Activated naive CD4-positive, alpha-beta T cell treated with anti-CD3 and anti-CD28 coated beads, Interleukin-2, amount 50 U/mL, for 72 hours (primary cell): ENCODE data around the gene FAM156B. TPM values are rescaled to one million over a fixed set of nuclear protein-coding genes. Genes with fewer than 3 reads are reported as not detected.
"Not testable (repeated sequence)": the region's sequence is repeated elsewhere in the genome, so short reads cannot be mapped to it uniquely, and the experiment has no call there.

Experiments
- ATAC-seq, 2 donors: fragments of 150-1000 bp; cut with Tn5 transposase; 2 replicates each; pipeline ENCODE4 v1.10.0; 2021; ENCODE audit warnings: mild to moderate bottlenecking in 2 of 2, moderate library complexity in 2 of 2
- DNase-seq, 2 donors: peaks; one replicate each; pipeline ENCODE4 v3.0.0; 2021 to 2022; ENCODE audit warnings: low spot score in 2 of 2
- H3K27ac Mint-ChIP-seq, 2 donors: one replicate each; pipeline ENCODE4 v1.8.0; 2022; ENCODE audit warnings: mild to moderate bottlenecking in 2 of 2, mixed read lengths in 2 of 2
- H3K36me3 Mint-ChIP-seq, 2 donors: one replicate each; pipeline ENCODE4 v1.8.0; 2022; ENCODE audit warnings: mixed read lengths in 2 of 2
- H3K9me3 Mint-ChIP-seq, 2 donors: one replicate each; pipeline ENCODE4 v1.8.0; 2022; ENCODE audit warnings: mixed read lengths in 2 of 2
- total RNA-seq, 2 donors: library from RNA; stranded (reverse); gene quantifications; one replicate each; pipeline ENCODE4 v1.2.3, GENCODE V29; 2022

Gene FAM156B
- total RNA-seq: 10 to 100 TPM; 19.2 to 23.3 TPM

GRCh38 chrX:52896855-52897709 is at the start of gene FAM156B:
Gene FAM156B (plus strand): TSS chrX:52897330. CDS start chrX:52907226, 9,896 bp downstream.
- not testable (repeated sequence) for H3K9me3 Mint-ChIP-seq, H3K27ac Mint-ChIP-seq, H3K36me3 Mint-ChIP-seq, DNase-seq
- ATAC-seq: peak; percentile 88 to 90

DNA sequence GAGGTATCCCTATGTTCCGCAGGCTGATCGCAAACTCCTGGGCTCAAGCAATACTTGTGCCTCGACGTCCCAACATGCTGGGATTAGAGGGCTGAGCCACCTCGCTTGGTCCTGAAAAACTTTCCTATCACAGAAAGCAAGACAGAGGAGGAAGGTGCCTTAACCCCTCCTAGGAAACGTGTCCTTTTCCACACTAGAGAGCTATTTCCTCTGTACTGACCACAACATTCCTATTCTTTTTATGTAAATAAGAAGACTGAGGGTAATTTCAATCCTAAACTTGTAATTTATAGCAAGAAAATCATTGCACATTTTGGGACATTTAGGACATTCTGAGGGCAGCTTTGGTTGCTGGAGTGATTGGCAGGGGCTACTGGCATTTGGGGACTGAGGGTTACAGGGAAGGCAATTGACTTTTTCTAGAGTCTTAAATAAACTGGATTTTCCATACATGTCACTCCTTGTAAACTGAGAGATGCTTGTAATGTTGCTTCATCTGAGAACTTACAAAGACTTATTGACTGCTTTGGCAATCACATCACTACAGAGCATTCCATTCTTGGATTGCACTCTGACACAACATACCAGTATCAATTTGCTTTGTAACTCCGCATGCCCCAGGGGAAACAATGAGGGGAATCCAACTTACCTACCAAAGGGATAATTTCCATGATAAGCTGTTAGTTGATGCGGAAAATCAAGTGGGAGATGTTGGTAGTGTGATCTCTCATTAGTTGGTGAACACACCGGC is 44.8 kb upstream of the FAM156B start:
- no peak for ATAC-seq
- no peak overlapping the region for H3K27ac Mint-ChIP-seq
- no peaks in the 10 kb centered on the region for H3K36me3 Mint-ChIP-seq
- DNase-seq: no peak
- H3K9me3 Mint-ChIP-seq: no peaks in the 10 kb centered on the region

- not testable (repeated sequence) for H3K9me3 Mint-ChIP-seq, H3K36me3 Mint-ChIP-seq, H3K27ac Mint-ChIP-seq, DNase-seq, ATAC-seq
Measured at GRCh38 chrX:52856991-52857525, 40.1 kb upstream of the FAM156B start.

DNA sequence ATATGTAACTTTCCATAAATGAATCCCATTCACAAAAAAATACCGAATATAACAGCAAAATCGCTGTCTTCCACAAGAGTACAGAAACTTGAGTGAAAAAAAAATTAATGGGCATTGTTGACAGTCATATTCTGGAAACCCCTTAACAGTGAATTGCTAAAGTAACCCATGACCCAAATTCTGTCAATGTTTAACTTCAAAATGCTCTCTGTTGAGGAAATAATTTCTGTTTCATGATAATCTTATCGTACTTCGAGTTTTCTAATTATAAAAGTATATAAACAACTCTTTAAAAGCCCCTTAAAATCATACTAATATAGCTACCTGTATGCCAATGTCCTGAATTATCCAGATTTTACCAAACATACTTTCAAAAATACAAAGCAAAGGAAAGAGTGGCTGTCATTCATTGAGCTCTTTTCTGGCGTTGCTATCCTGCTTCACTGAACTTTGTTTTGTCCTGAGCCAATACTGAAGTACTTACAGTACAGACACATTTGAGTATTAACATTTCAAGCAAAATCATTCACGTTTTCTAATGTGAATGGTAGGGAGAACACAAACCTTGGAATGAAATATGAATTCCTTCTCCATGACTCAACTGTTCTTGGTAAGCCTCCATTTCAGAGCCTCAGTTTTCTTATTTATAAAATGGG is 31.7 kb upstream of the FAM156B start:
- H3K36me3 Mint-ChIP-seq: no peaks in the 10 kb centered on the region
- no peak for ATAC-seq

GRCh38 chrX:52867610-52868348 is 29.4 kb upstream of the FAM156B start, which contains the start of gene XAGE3:
Gene XAGE3 (minus strand): TSS chrX:52868083. CDS start chrX:52867133, 950 bp downstream.
- ATAC-seq (no peak), DNase-seq (no peak)
- Mint-ChIP-seq H3K27ac (no peak within 1 kb of the TSS), H3K36me3 (no peaks in the 10 kb centered on the region), H3K9me3 (no peaks in the 10 kb centered on the region)

More for the DNA sequence above, 31.7 kb upstream of the FAM156B start:
- no peak for DNase-seq
- Mint-ChIP-seq H3K9me3 (no peaks in the 10 kb centered on the region), H3K27ac (no peak overlapping the region)

DNA sequence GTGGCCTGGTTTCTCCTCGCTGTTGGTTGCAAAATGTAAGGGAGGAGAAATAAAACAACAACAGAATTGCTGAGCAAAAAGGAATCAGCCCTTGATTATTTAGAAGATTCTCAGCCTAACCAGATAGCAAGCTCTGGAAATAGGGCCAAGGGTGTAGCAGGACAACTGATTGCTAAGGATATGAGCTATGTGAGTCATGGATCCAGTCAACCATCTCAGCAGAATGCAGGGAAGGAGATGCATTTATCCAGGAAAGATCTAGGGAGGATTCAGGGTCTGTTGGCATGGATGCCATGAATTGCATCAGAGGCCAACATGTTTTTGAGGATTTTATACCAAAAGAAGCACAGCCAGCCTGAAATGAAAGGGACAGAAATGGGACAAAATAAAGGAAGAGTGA is 27.1 kb upstream of the FAM156B start:
- H3K36me3 Mint-ChIP-seq: no peaks in the 10 kb centered on the region
- no peak for ATAC-seq
- DNase-seq: no peak
- H3K9me3 Mint-ChIP-seq: no peaks in the 10 kb centered on the region
- H3K27ac Mint-ChIP-seq: no peak overlapping the region

- H3K27ac Mint-ChIP-seq, H3K9me3 Mint-ChIP-seq, H3K36me3 Mint-ChIP-seq, DNase-seq, ATAC-seq: not testable (repeated sequence)
Measured at GRCh38 chrX:52873825-52874224, 23.3 kb upstream of the FAM156B start.

- Mint-ChIP-seq H3K27ac (no peak overlapping the region), H3K9me3 (no peaks in the 10 kb centered on the region), H3K36me3 (no peaks in the 10 kb centered on the region)
- ATAC-seq: no peak
- DNase-seq: no peak
Measured at GRCh38 chrX:52874661-52875060, 22.5 kb upstream of the FAM156B start.

DNA sequence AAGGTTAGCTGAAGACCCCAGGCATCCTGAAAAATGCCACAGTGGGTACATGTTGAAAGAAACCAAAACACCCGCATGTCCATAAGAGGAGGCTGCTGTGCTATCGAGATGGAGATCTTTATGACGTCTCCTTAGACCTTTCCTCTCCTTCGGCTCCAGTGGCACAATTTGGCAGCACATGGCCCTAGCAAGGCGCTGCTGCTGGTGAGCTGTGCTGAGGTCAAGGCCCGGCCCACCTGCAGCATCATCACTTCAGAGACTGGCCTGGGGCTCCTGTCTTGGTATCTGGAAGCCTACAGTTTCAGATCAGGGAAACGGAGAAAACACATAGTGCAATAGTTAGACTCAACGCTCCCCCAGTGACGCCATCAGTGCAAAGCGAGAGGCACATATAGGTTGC is 21.7 kb upstream of the FAM156B start:
- DNase-seq, ATAC-seq, H3K36me3 Mint-ChIP-seq, H3K27ac Mint-ChIP-seq, H3K9me3 Mint-ChIP-seq: not testable (repeated sequence)

DNA sequence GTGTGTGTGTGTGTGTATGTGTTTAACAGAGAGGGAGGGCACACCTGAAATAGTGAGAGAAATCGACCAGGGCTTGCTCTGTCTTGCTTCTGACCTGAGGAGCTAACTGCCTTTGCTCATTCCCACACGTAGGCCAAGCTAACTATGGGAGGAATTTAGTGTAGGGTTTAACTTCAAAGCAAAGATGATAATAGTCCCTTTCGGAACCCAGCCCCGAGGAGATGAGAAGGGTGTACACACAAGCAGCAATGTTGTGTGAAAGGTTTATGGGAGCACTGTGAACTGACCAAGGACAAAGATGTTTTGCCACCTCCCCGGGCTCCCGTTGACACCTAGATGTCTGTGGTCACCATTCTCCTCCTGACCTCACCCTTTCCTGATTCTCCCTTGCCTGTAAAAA is 20.7 kb upstream of the FAM156B start:
- not testable (repeated sequence) for H3K9me3 Mint-ChIP-seq, ATAC-seq, H3K36me3 Mint-ChIP-seq, DNase-seq, H3K27ac Mint-ChIP-seq

GRCh38 chrX:52887459-52887858 is 9.7 kb upstream of the FAM156B start:
- DNase-seq, ATAC-seq, H3K9me3 Mint-ChIP-seq, H3K27ac Mint-ChIP-seq, H3K36me3 Mint-ChIP-seq: not testable (repeated sequence)

- H3K36me3 Mint-ChIP-seq, DNase-seq, H3K27ac Mint-ChIP-seq, ATAC-seq, H3K9me3 Mint-ChIP-seq: not testable (repeated sequence)
Measured at GRCh38 chrX:52888090-52888489, 9.0 kb upstream of the FAM156B start.

- not testable (repeated sequence) for H3K9me3 Mint-ChIP-seq, H3K27ac Mint-ChIP-seq, H3K36me3 Mint-ChIP-seq, DNase-seq
- ATAC-seq: peak; percentile 42 to 50
Measured at GRCh38 chrX:52896438-52896837, 692 bp upstream of the FAM156B start.

- H3K27ac Mint-ChIP-seq, DNase-seq, H3K9me3 Mint-ChIP-seq, H3K36me3 Mint-ChIP-seq, ATAC-seq: not testable (repeated sequence)
Measured at GRCh38 chrX:52905531-52905930, 8.4 kb downstream of the FAM156B start.

DNA sequence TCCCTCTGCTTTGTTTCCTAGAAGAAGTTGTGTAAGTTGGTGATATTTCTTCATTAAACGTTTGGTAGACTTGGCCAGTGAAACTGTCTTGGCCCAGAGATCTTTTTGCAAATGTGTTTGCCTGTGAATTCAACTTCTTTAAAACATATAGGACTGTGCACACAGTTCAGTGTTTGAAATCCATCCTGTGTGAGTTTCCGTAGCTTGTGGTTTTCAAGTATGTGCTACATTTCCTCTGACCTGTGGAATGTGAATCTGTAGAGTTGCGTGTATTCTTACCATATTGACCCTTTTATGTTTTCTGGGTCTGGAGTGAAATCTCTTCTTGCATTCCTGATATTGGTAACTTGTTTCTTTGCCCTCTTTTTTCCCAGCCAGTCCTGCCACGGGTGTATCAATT is 8.9 kb downstream of the FAM156B start:
- DNase-seq, H3K27ac Mint-ChIP-seq, H3K36me3 Mint-ChIP-seq, ATAC-seq, H3K9me3 Mint-ChIP-seq: not testable (repeated sequence)

GRCh38 chrX:52907137-52907536 is 10.0 kb downstream of the FAM156B start:
- not testable (repeated sequence) for H3K27ac Mint-ChIP-seq, H3K36me3 Mint-ChIP-seq, ATAC-seq

More at GRCh38 chrX:52907137-52907536, 10.0 kb downstream of the FAM156B start:
- not testable (repeated sequence) for H3K9me3 Mint-ChIP-seq, DNase-seq
